ENCODE results near the gene CH25H.

DNA sequence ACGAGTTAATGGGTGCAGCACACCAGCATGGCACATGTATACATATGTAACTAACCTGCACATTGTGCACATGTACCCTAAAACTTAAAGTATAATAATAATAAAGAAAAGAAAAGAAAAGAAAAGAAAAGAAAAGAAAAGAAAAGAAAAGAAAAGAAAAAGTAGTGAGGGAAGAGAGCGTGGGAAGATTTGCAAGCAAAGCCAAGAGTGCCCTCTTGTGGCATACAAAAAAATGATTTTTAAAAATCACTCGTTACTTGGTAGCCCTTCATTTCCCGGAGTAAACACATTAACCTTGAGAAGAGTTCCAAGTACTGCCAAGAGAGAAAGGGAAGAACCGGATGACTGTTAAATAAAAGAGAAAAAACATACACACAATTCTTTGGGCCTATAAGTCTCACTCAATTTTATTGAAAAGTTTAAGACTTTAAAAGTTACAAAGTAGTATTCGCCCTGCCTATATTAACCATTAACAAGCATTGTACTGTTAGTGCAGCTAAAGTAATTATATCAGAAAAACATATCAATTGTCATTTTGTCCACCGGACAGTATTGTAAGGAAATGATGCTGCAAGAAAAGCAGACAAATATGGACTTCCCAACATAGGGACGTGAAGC lies 6.2 kb upstream of the CH25H start:
- TF ChIP-seq CBX3 (IDR thresholded peaks at IDR 0.05; ENCODE audit: borderline replicate concordance, low read depth) (no peak), POLR2A (IDR thresholded peaks at IDR 0.05; ENCODE audit: low read depth, low read length) (no peak), SMAD1 (IDR thresholded peaks at IDR 0.05; ENCODE audit: low read depth, partially characterized antibody) (no peak), POLR2AphosphoS5 (IDR thresholded peaks at IDR 0.05; ENCODE audit: low read length) (no peak), NFYB (IDR thresholded peaks at IDR 0.05; ENCODE audit: insufficient read depth, low read depth, low read length) (no peak), EP300 (IDR thresholded peaks at IDR 0.05; ENCODE audit: borderline replicate concordance in 1 of 2, control insufficient read depth in 1 of 2, low read depth in 2 of 2, low read length in 2 of 2) (no peak), RCOR1 (conservative IDR thresholded peaks at IDR 0.05; ENCODE audit: low read depth, low read length) (no peak), RBBP5 (conservative IDR thresholded peaks at IDR 0.05) (no peak), EGR1 (IDR thresholded peaks at IDR 0.05; ENCODE audit: borderline replicate concordance in 1 of 2, low read depth in 2 of 2, low read length in 2 of 2) (no peak), KDM1A (IDR thresholded peaks at IDR 0.05; ENCODE audit: borderline replicate concordance) (no peak), SP1 (IDR thresholded peaks at IDR 0.05; ENCODE audit: low read depth, low read length) (no peak), CTCF (IDR thresholded peaks at IDR 0.05 in 2 of 3, conservative IDR thresholded peaks at IDR 0.05 in 1 of 3; ENCODE audit: control insufficient read depth in 2 of 3, extremely low read depth in 1 of 3, insufficient read depth in 1 of 3, low read depth in 3 of 3, low read length in 3 of 3) (peak; percentile 40 to 70 (median 48); a peak in 5 of 6 replicates), IKZF1 (conservative IDR thresholded peaks at IDR 0.05) (no peak)
- TF ChIP-seq, protein P1, sequence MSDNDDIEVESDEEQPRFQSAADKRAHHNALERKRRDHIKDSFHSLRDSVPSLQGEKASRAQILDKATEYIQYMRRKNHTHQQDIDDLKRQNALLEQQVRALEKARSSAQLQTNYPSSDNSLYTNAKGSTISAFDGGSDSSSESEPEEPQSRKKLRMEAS (IDR thresholded peaks at IDR 0.05; ENCODE audit: low read depth, low read length) = no peak
